Astrocyte (in vitro differentiated cells and primary cell): ENCODE data around the gene TMEM41B.

ENCODE experiments used
- EZH2 ChIP-seq: IDR thresholded peaks from 2 replicates; pipeline ENCODE4 v1.6.1; 2012; ENCODE audit warnings: mild to moderate bottlenecking, low read length, inconsistent platforms; ENCODE audit not compliant: insufficient read depth
- TF ChIP-seq, protein P1 (sequence below): IDR thresholded peaks from 2 replicates; pipeline ENCODE4 v1.5.1; 2011; ENCODE audit warnings: low read depth, mild to moderate bottlenecking, inconsistent platforms, low read length, moderate library complexity; ENCODE audit not compliant: insufficient read depth

DNA sequence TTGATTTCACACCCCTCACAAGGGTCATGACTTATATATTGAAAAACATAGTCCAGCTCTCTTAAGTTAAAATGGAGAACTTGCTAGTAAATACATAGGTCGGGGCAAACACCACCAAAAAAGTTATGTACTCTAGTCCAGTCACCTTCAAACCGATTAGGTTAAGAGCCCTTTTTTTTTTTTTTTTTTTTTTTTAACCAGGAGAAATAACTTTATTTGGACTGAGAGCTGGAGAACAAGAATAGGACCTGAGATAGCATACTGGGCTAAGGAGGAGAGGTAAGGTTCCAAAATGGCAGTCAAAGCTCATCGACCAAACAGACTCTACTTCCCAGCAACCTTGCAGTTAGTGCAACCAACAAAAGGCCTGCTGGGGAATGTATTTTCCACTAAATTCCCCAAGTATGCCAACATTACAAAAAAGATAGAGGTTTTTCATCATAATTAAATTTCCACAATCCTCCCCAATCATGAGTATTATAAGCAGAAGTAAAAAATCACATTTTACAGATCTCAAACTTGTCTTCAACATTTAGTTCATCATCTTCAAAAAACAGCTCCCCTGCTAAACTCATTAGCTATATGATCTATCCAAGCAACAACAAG, 3.8 kb downstream of the TMEM41B start:
- TF ChIP-seq, protein P1, sequence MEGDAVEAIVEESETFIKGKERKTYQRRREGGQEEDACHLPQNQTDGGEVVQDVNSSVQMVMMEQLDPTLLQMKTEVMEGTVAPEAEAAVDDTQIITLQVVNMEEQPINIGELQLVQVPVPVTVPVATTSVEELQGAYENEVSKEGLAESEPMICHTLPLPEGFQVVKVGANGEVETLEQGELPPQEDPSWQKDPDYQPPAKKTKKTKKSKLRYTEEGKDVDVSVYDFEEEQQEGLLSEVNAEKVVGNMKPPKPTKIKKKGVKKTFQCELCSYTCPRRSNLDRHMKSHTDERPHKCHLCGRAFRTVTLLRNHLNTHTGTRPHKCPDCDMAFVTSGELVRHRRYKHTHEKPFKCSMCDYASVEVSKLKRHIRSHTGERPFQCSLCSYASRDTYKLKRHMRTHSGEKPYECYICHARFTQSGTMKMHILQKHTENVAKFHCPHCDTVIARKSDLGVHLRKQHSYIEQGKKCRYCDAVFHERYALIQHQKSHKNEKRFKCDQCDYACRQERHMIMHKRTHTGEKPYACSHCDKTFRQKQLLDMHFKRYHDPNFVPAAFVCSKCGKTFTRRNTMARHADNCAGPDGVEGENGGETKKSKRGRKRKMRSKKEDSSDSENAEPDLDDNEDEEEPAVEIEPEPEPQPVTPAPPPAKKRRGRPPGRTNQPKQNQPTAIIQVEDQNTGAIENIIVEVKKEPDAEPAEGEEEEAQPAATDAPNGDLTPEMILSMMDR = no peak
- no peak for TF ChIP-seq EZH2
